ENCODE data around the gene ACBD4. TPM values are rescaled to one million over a fixed set of nuclear protein-coding genes. Genes with fewer than 3 reads are reported as not detected.

ACBD4 gene
- total and polyA plus RNA-seq, 2 of the 13 experiments (the other 11 are each of a cell fraction or from before 2014, with no cell fraction given): 16.1 to 26.9 TPM

GRCh38 chr17:45101883-45102811 lies 33.3 kb upstream of the ACBD4 start (continued):
- TF ChIP-seq UBTF (CRISPR knock-in tag; IDR thresholded peaks at IDR 0.05): peak; percentile 44
- no peak for TF ChIP-seq ZNF280B (CRISPR knock-in tag; IDR thresholded peaks at IDR 0.05; ENCODE audit: borderline replicate concordance)
- TF ChIP-seq CENPBD1 (CRISPR knock-in tag; IDR thresholded peaks at IDR 0.05; ENCODE audit: borderline replicate concordance, low read depth): no peak
- TF ChIP-seq ZNF749 (CRISPR knock-in tag; IDR thresholded peaks at IDR 0.05; ENCODE audit: borderline replicate concordance): no peak
- no peak for TF ChIP-seq ZNF75D (CRISPR knock-in tag; IDR thresholded peaks at IDR 0.05; ENCODE audit: borderline replicate concordance)
- TF ChIP-seq NR2F2 (IDR thresholded peaks at IDR 0.05; ENCODE audit: borderline replicate concordance, low read depth): no peak
- no peak for TF ChIP-seq ZNF230 (CRISPR knock-in tag; IDR thresholded peaks at IDR 0.05)
- TF ChIP-seq ZNF562 (CRISPR knock-in tag; IDR thresholded peaks at IDR 0.05; ENCODE audit: borderline replicate concordance): no peak
- TF ChIP-seq MYPOP (CRISPR knock-in tag; IDR thresholded peaks at IDR 0.05): peak; percentile 57; the same call in 1 of the 2 replicates
- 0 out of 2 replicates have a peak, but pooled peaks have one; percentile 21 for TF ChIP-seq MXD3 (CRISPR knock-in tag; IDR thresholded peaks at IDR 0.05)
- no peak for TF ChIP-seq ZXDC (CRISPR knock-in tag; IDR thresholded peaks at IDR 0.05)
- peak; percentile 68; the same call in 1 of the 2 replicates for TF ChIP-seq ARID4A (CRISPR knock-in tag; IDR thresholded peaks at IDR 0.05; ENCODE audit: borderline replicate concordance)
- no peak for TF ChIP-seq MYNN (CRISPR knock-in tag; IDR thresholded peaks at IDR 0.05; ENCODE audit: low read depth)
